Urothelium cell line (cell line): ENCODE data around the gene NACC2.
A peak's percentile ranks its signal among the peaks of the same experiment; 100 is the strongest.
"Not testable (repeated sequence)": the region's sequence is repeated elsewhere in the genome, so short reads cannot be mapped to it uniquely, and the experiment has no call there.

Source experiments
- DNase-seq: peaks from one replicate; pipeline ENCODE4 v3.0.0; 2011; ENCODE audit warnings: low spot score, mixed read lengths
- FAIRE-seq: peaks from 2 replicates; lab custom pipeline; 2011; peaks lifted over from hg19 to GRCh38; lab: Jason Lieb, UNC

NACC2 gene

GRCh38 chr9:136111190-136111589, 16.1 kb upstream of the NACC2 start:
- no peak for DNase-seq
- FAIRE-seq: no peak

- DNase-seq: peak; percentile 30
Measured at GRCh38 chr9:136110082-136111061, 15.3 kb upstream of the NACC2 start.

GRCh38 chr9:136109351-136110081, 14.4 kb upstream of the NACC2 start:
- peak; percentile 95 for DNase-seq
- FAIRE-seq: peak; percentile 71

More at GRCh38 chr9:136110082-136111061, 15.3 kb upstream of the NACC2 start:
- peak; percentile 63 for FAIRE-seq

- no peak for FAIRE-seq
- no peak for DNase-seq
Measured at GRCh38 chr9:136108648-136109266, 13.7 kb upstream of the NACC2 start.

- FAIRE-seq: no peak
- peak; percentile 33 for DNase-seq
Measured at GRCh38 chr9:136107953-136108647, 13.0 kb upstream of the NACC2 start.

- FAIRE-seq: no peak
- no peak for DNase-seq
Measured at GRCh38 chr9:136107155-136107952, 12.3 kb upstream of the NACC2 start.

- peak; percentile 26 for DNase-seq
- no peak for FAIRE-seq
Measured at GRCh38 chr9:136105398-136106135, 10.5 kb upstream of the NACC2 start.

- FAIRE-seq (no peak), DNase-seq (no peak)
Measured at GRCh38 chr9:136104916-136105315, 9.8 kb upstream of the NACC2 start.

- DNase-seq: no peak
- FAIRE-seq: no peak
Measured at GRCh38 chr9:136104488-136104800, 9.4 kb upstream of the NACC2 start.

- no peak for DNase-seq
- FAIRE-seq: no peak
Measured at GRCh38 chr9:136103651-136104487, 8.8 kb upstream of the NACC2 start.

GRCh38 chr9:136101615-136102074, 6.6 kb upstream of the NACC2 start:
- not testable (repeated sequence) for FAIRE-seq

GRCh38 chr9:136100700-136101614, 5.9 kb upstream of the NACC2 start:
- FAIRE-seq (no peak), DNase-seq (peak; percentile 21)

More at GRCh38 chr9:136101615-136102074, 6.6 kb upstream of the NACC2 start:
- DNase-seq: not testable (repeated sequence)

- DNase-seq: no peak
- no peak for FAIRE-seq
Measured at GRCh38 chr9:136099542-136099941, 4.5 kb upstream of the NACC2 start.

GRCh38 chr9:136098844-136099243, 3.8 kb upstream of the NACC2 start:
- FAIRE-seq (no peak), DNase-seq (no peak)

GRCh38 chr9:136098210-136098609, 3.1 kb upstream of the NACC2 start:
- DNase-seq (no peak), FAIRE-seq (no peak)

- no peak for FAIRE-seq
- no peak for DNase-seq
Measured at GRCh38 chr9:136096505-136097001, 1.5 kb upstream of the NACC2 start.
